ENCODE measurements around the gene ABCG1.

- TF ChIP-seq POLR2AphosphoS5 (IDR thresholded peaks at IDR 0.05) = no peak
- no peak for TF ChIP-seq POLR2A (IDR thresholded peaks at IDR 0.05)
- no peak for TF ChIP-seq CTCF (IDR thresholded peaks at IDR 0.05)
- no peak for TF ChIP-seq EP300 (IDR thresholded peaks at IDR 0.05)
Observed at GRCh38 chr21:42242611-42243010, 23.7 kb downstream of the ABCG1 start.

Measured in suprapubic skin (tissue), 4 donors.